Fibroblast of pulmonary artery (primary cell): Measurements from ENCODE around the gene HOXC9.

ENCODE experiments used
- DNase-seq: peaks from one replicate; pipeline ENCODE4 v3.0.0-alpha.2; 2010; ENCODE audit warnings: low read depth
- H3K4me3 ChIP-seq: replicated peaks from 2 replicates; pipeline ENCODE4 v1.5.1; 2011; ENCODE audit warnings: low read depth, mild to moderate bottlenecking, control low read depth, low read length, moderate library complexity
- CTCF ChIP-seq: IDR thresholded peaks from 2 replicates; pipeline ENCODE4 v1.5.1; 2011; ENCODE audit warnings: mild to moderate bottlenecking, control low read depth, low read length, inconsistent platforms; ENCODE audit errors: missing control alignments

The HOXC9 gene

GRCh38 chr12:53973236-53974042 is 26.5 kb upstream of the HOXC9 start:
- no peak overlapping the region for H3K4me3 ChIP-seq
- DNase-seq = no peak
- no peak for TF ChIP-seq CTCF

GRCh38 chr12:53974084-53975063 is 25.6 kb upstream of the HOXC9 start, which contains the start of gene HOTAIR:
TSS of gene HOTAIR (minus strand) at chr12:53974954.
- TF ChIP-seq CTCF = no peak
- DNase-seq = no peak
- H3K4me3 ChIP-seq = no peak within 1 kb of the TSS

- no peak for DNase-seq
- no peak for TF ChIP-seq CTCF
- H3K4me3 ChIP-seq = no peak overlapping the region
Measured at GRCh38 chr12:53975064-53975471, 24.9 kb upstream of the HOXC9 start.

GRCh38 chr12:53975479-53976152 is 24.3 kb upstream of the HOXC9 start:
- no peak for TF ChIP-seq CTCF
- no peak overlapping the region for H3K4me3 ChIP-seq
- DNase-seq = no peak

GRCh38 chr12:53976172-53976822 is 23.7 kb upstream of the HOXC9 start:
- TF ChIP-seq CTCF = no peak
- DNase-seq = no peak
- H3K4me3 ChIP-seq = no peak overlapping the region

- no peak for TF ChIP-seq CTCF
- no peak overlapping the region for H3K4me3 ChIP-seq
- DNase-seq = no peak
Measured at GRCh38 chr12:53976823-53977595, 23.0 kb upstream of the HOXC9 start.
